Measurements from ENCODE around the gene CCDC181.

Gene CCDC181

GRCh38 chr1:169368406-169368769, 58.9 kb downstream of the CCDC181 start:
- CTCF ChIA-PET = interaction anchor here (0.5 to 1.4 kb wide), 3 partner anchors 20 to 850 kb away, joined by 3 to 4 read pairs (median 3); no protein-coding TSS in a partner anchor
- peaks cover 7% of the 10 kb centered on the region for H3K9me3 Mint-ChIP-seq
- no peak overlapping the region for H3K27ac Mint-ChIP-seq
- peak; percentile 58 for DNase-seq
- peaks cover 28% of the 10 kb centered on the region for H3K36me3 Mint-ChIP-seq
- H3K4me1 Mint-ChIP-seq = peaks cover 40% of the 10 kb centered on the region
- H3K4me3 Mint-ChIP-seq = no peak overlapping the region
- H3K27me3 Mint-ChIP-seq = no peaks in the 10 kb centered on the region

- H3K27ac Mint-ChIP-seq = peak within 1 kb of the TSS; percentile 43
Observed at GRCh38 chr1:169367686-169368405, 59.4 kb downstream of the CCDC181 start, which contains the start of the genes BLZF1 and NME7. Gene BLZF1, plus strand, starts transcription at chr1:169368195. Its CDS starts 1,328 bp downstream, at chr1:169369523. Gene NME7, minus strand, starts transcription at chr1:169367797. Its CDS starts 87 bp downstream, at chr1:169367710.

GRCh38 chr1:169367096-169367685, 60.1 kb downstream of the CCDC181 start:
- Mint-ChIP-seq H3K4me3 (no peak overlapping the region), H3K9me3 (peaks cover 7% of the 10 kb centered on the region), H3K27ac (no peak overlapping the region), H3K36me3 (peaks cover 28% of the 10 kb centered on the region), H3K4me1 (peaks cover 47% of the 10 kb centered on the region), H3K27me3 (no peaks in the 10 kb centered on the region)
- CTCF ChIA-PET = interaction anchor here (0.8 to 1.4 kb wide), 3 partner anchors 19 to 179 kb away, joined by 3 to 4 read pairs (median 3); no protein-coding TSS in a partner anchor
- no peak for DNase-seq

More at GRCh38 chr1:169367686-169368405, 59.4 kb downstream of the CCDC181 start, which contains the start of the genes BLZF1 and NME7:
- H3K4me3 Mint-ChIP-seq = no peak within 1 kb of the TSS
- peaks cover 7% of the 10 kb centered on the region for H3K9me3 Mint-ChIP-seq
- CTCF ChIA-PET = interaction anchor here (0.8 to 1.4 kb wide), 3 partner anchors 20 to 179 kb away, joined by 3 to 4 read pairs (median 3); no protein-coding TSS in a partner anchor
- peaks cover 25% of the 10 kb centered on the region for H3K36me3 Mint-ChIP-seq
- H3K4me1 Mint-ChIP-seq = peaks cover 42% of the 10 kb centered on the region
- peak; percentile 99 for DNase-seq
- H3K27me3 Mint-ChIP-seq = no peaks in the 10 kb centered on the region

- H3K27ac Mint-ChIP-seq = no peak overlapping the region
Observed at GRCh38 chr1:169364948-169365347, 62.3 kb downstream of the CCDC181 start.

GRCh38 chr1:169363046-169363730, 64.1 kb downstream of the CCDC181 start:
- CTCF ChIA-PET = interaction anchor here (0.7 to 3.4 kb wide), 4 partner anchors 10 to 1279 kb away, joined by 3 to 12 read pairs (median 4); no protein-coding TSS in a partner anchor
- Mint-ChIP-seq H3K4me3 (no peak overlapping the region), H3K9me3 (peaks cover 7% of the 10 kb centered on the region), H3K4me1 (peaks cover 18% of the 10 kb centered on the region), H3K27me3 (no peaks in the 10 kb centered on the region), H3K36me3 (peaks cover 9% of the 10 kb centered on the region), H3K27ac (no peak overlapping the region)
- DNase-seq = peak; percentile 27

More at GRCh38 chr1:169364948-169365347, 62.3 kb downstream of the CCDC181 start:
- Mint-ChIP-seq H3K4me3 (no peak overlapping the region), H3K27me3 (no peaks in the 10 kb centered on the region), H3K9me3 (peaks cover 7% of the 10 kb centered on the region), H3K36me3 (peaks cover 12% of the 10 kb centered on the region), H3K4me1 (peaks cover 27% of the 10 kb centered on the region)
- no peak for DNase-seq
- CTCF ChIA-PET = no interaction called here

- DNase-seq = no peak
- CTCF ChIA-PET = interaction anchor here (0.6 to 3.4 kb wide), 2 partner anchors 13 to 726 kb away, joined by 3 to 12 read pairs; no protein-coding TSS in a partner anchor
- Mint-ChIP-seq H3K27me3 (no peaks in the 10 kb centered on the region), H3K9me3 (peaks cover 7% of the 10 kb centered on the region), H3K4me3 (no peak overlapping the region), H3K27ac (no peak overlapping the region), H3K36me3 (peaks cover 9% of the 10 kb centered on the region), H3K4me1 (peaks cover 18% of the 10 kb centered on the region)
Observed at GRCh38 chr1:169361281-169361680, 66.0 kb downstream of the CCDC181 start.

GRCh38 chr1:169360415-169360814, 66.9 kb downstream of the CCDC181 start:
- CTCF ChIA-PET = interaction anchor here (3.4 kb wide), 1 partner anchor 12 kb away, joined by 12 read pairs; no protein-coding TSS in a partner anchor
- no peaks in the 10 kb centered on the region for H3K27me3 Mint-ChIP-seq
- no peak for DNase-seq
- H3K4me1 Mint-ChIP-seq = peaks cover 18% of the 10 kb centered on the region
- no peak overlapping the region for H3K4me3 Mint-ChIP-seq
- no peak overlapping the region for H3K27ac Mint-ChIP-seq
- peaks cover 9% of the 10 kb centered on the region for H3K36me3 Mint-ChIP-seq
- peaks cover 7% of the 10 kb centered on the region for H3K9me3 Mint-ChIP-seq

- H3K4me1 Mint-ChIP-seq = peaks cover 2% of the 10 kb centered on the region
- no peak overlapping the region for H3K4me3 Mint-ChIP-seq
- CTCF ChIA-PET = interaction anchor here (0.8 to 6.3 kb wide), 17 partner anchors 9 to 1006 kb away, joined by 3 to 79 read pairs (median 6); partner anchors contain the start of genes BLZF1, CCDC181 and NME7
- H3K36me3 Mint-ChIP-seq = peaks cover 1% of the 10 kb centered on the region
- no peak overlapping the region for H3K27ac Mint-ChIP-seq
- DNase-seq = no peak
- H3K27me3 Mint-ChIP-seq = peaks cover 4% of the 10 kb centered on the region
- no peaks in the 10 kb centered on the region for H3K9me3 Mint-ChIP-seq
Observed at GRCh38 chr1:169348383-169349036, 78.8 kb downstream of the CCDC181 start.

GRCh38 chr1:169347688-169348382, 79.4 kb downstream of the CCDC181 start:
- peaks cover 2% of the 10 kb centered on the region for H3K4me1 Mint-ChIP-seq

GRCh38 chr1:169346036-169346589, 81.2 kb downstream of the CCDC181 start:
- H3K27me3 Mint-ChIP-seq = peaks cover 4% of the 10 kb centered on the region
- no peaks in the 10 kb centered on the region for H3K9me3 Mint-ChIP-seq
- H3K27ac Mint-ChIP-seq = no peak overlapping the region
- H3K36me3 Mint-ChIP-seq = no peaks in the 10 kb centered on the region
- no peak overlapping the region for H3K4me3 Mint-ChIP-seq
- DNase-seq = no peak
- CTCF ChIA-PET = interaction anchor here (1.0 to 6.3 kb wide), 6 partner anchors 15 to 907 kb away, joined by 3 to 79 read pairs (median 8); no protein-coding TSS in a partner anchor
- H3K4me1 Mint-ChIP-seq = no peaks in the 10 kb centered on the region

More at GRCh38 chr1:169347688-169348382, 79.4 kb downstream of the CCDC181 start:
- no peak overlapping the region for H3K27ac Mint-ChIP-seq
- no peak for DNase-seq
- CTCF ChIA-PET = interaction anchor here (0.8 to 6.3 kb wide), 16 partner anchors 9 to 1005 kb away, joined by 3 to 79 read pairs (median 6); partner anchors contain the start of genes BLZF1, CCDC181 and NME7
- H3K36me3 Mint-ChIP-seq = peaks cover 1% of the 10 kb centered on the region
- H3K4me3 Mint-ChIP-seq = no peak overlapping the region
- peaks cover 4% of the 10 kb centered on the region for H3K27me3 Mint-ChIP-seq
- no peaks in the 10 kb centered on the region for H3K9me3 Mint-ChIP-seq

- H3K4me3 Mint-ChIP-seq = no peak overlapping the region
- CTCF ChIA-PET = interaction anchor here (1.0 to 1.1 kb wide), 2 partner anchors 15 to 906 kb away, joined by 3 read pairs; no protein-coding TSS in a partner anchor
- no peaks in the 10 kb centered on the region for H3K4me1 Mint-ChIP-seq
- no peak for DNase-seq
- no peak overlapping the region for H3K27ac Mint-ChIP-seq
- peaks cover 4% of the 10 kb centered on the region for H3K27me3 Mint-ChIP-seq
- H3K36me3 Mint-ChIP-seq = peaks cover 3% of the 10 kb centered on the region
- H3K9me3 Mint-ChIP-seq = no peaks in the 10 kb centered on the region
Observed at GRCh38 chr1:169345511-169345910, 81.8 kb downstream of the CCDC181 start.
